Measurements from ENCODE around the gene GRHL1. TPM values are rescaled to one million over a fixed set of nuclear protein-coding genes. Genes with fewer than 3 reads are reported as not detected.

The GRHL1 gene
- total and polyA plus RNA-seq, 2 donors (not counting 3 experiments of a cell fraction or from before 2014, with no cell fraction given) = 0.37 to 1.1 TPM

- H3K9me3 ChIP-seq (replicated peaks; ENCODE audit: control insufficient read depth, insufficient read depth, low read length) = no peaks in the 10 kb centered on the region
- no TSS peak for BruUV-seq (replicated peaks)
- H3K9ac ChIP-seq (replicated peaks; ENCODE audit: extremely low read depth, insufficient read depth, low read length) = no peak overlapping the region
- TF ChIP-seq POLR2AphosphoS5 (IDR thresholded peaks at IDR 0.05; ENCODE audit: insufficient read depth, low read depth, low read length) (no peak), JUN (IDR thresholded peaks at IDR 0.05; ENCODE audit: borderline replicate concordance, insufficient read depth, insufficient read length, low read depth) (no peak), GATA2 (IDR thresholded peaks at IDR 0.05; ENCODE audit: insufficient read depth, insufficient read length, low read depth, low read length) (no peak), POLR2A (IDR thresholded peaks at IDR 0.05; ENCODE audit: low read depth, low read length) (no peak), MAX (IDR thresholded peaks at IDR 0.05; ENCODE audit: insufficient read depth, insufficient read length) (no peak), CTCF (IDR thresholded peaks at IDR 0.05; ENCODE audit: extremely low read depth in 1 of 2, insufficient read depth in 1 of 2, low read depth in 1 of 2, low read length in 2 of 2) (no peak), EZH2 (IDR thresholded peaks at IDR 0.05; ENCODE audit: borderline replicate concordance, low read depth, low read length, severe bottlenecking) (no peak), MYC (IDR thresholded peaks at IDR 0.05; ENCODE audit: low read depth, low read length) (no peak), FOS (IDR thresholded peaks at IDR 0.05; ENCODE audit: borderline replicate concordance, insufficient read depth, low read length) (no peak)
- dilution Hi-C loops (cut with MboI; ENCODE audit: extremely low pct_ligation_motif_present, low sequenced_read_pairs) (no loop called here), intact Hi-C loops (cut with micrococcal nuclease) (no loop called here)
- no peaks in the 10 kb centered on the region for H4K20me1 ChIP-seq (replicated peaks; ENCODE audit: control insufficient read depth, extremely low read depth, insufficient read depth, low read length)
- no peak overlapping the region for H2AFZ ChIP-seq (ENCODE audit: low read depth, low read length)
- no peak overlapping the region for H3K27ac ChIP-seq (ENCODE audit: insufficient read depth, low read depth, low read length)
- no peak for DNase-seq (ENCODE audit: low read depth, low spot score)
- CTCF ChIA-PET = interaction anchor here (3.5 kb wide), 1 partner anchor 17 kb away, joined by 14 read pairs; no protein-coding TSS in a partner anchor
- no peaks in the 10 kb centered on the region for H3K4me1 ChIP-seq (ENCODE audit: control insufficient read depth, extremely low read depth, insufficient read depth, low read length)
- POLR2A ChIA-PET = no interaction called here
- no peaks in the 10 kb centered on the region for H3K27me3 ChIP-seq (ENCODE audit: control insufficient read depth in 2 of 2, insufficient read depth in 2 of 2, low read length in 2 of 2)
- no peak for FAIRE-seq
- H3K4me2 ChIP-seq (ENCODE audit: insufficient read depth, low read length) = no peak overlapping the region
- H3K9me1 ChIP-seq (replicated peaks; ENCODE audit: control insufficient read depth, extremely low read depth, insufficient read depth, low read length) = no peaks in the 10 kb centered on the region
- no peak overlapping the region for H3K4me3 ChIP-seq (replicated peaks in 1 of 3; ENCODE audit: insufficient read depth in 1 of 3, low read depth in 1 of 3, low read length in 3 of 3)
- no peaks in the 10 kb centered on the region for H3K79me2 ChIP-seq (ENCODE audit: control insufficient read depth, insufficient read depth, low read length)
- H3K36me3 ChIP-seq (ENCODE audit: control insufficient read depth in 2 of 2, extremely low read depth in 1 of 2, insufficient read depth in 2 of 2, low read length in 2 of 2) = no peaks in the 10 kb centered on the region
Observed at GRCh38 chr2:10001586-10001985, 50.1 kb downstream of the GRHL1 start.

Data from endothelial cell of umbilical vein (primary cell).